OCI-LY3 (cell line): ENCODE data around the gene CCL1.

Experiments used
- H2AFZ ChIP-seq: fragments of 200-600, 300-600 bp; shearing (Covaris generic); 2 replicates; pipeline ENCODE4 v1.6.0; 2014; ENCODE audit warnings: antibody characterized with exemption, low read depth, low read length
- H3K27ac ChIP-seq: fragments of 200-600, 300-600 bp; sonication (generic); 2 replicates; pipeline ENCODE4 v1.5.1; 2014; ENCODE audit warnings: mild to moderate bottlenecking, low read length, moderate library complexity, mixed read lengths
- H3K27me3 ChIP-seq: fragments of 200-600, 300-600 bp; sonication (generic); 2 replicates; pipeline ENCODE4 v1.6.1; 2014; ENCODE audit warnings: low read depth, low read length, mixed read lengths
- H3K36me3 ChIP-seq: fragments of 200-600, 300-600 bp; sonication (generic); replicated peaks from 2 replicates; pipeline ENCODE3; 2014; ENCODE audit warnings: low read depth, low read length, mixed read lengths
- H3K4me1 ChIP-seq: fragments of 300-600, 200-600 bp; sonication (generic); 2 replicates; pipeline ENCODE4 v1.6.1; 2014; ENCODE audit warnings: low read length, mixed read lengths
- H3K4me2 ChIP-seq: fragments of 200-600, 300-600 bp; sonication (generic); 2 replicates; pipeline ENCODE4 v1.6.1; 2014; ENCODE audit warnings: low read length, mixed read lengths
- H3K4me3 ChIP-seq: fragments of 300-600, 200-600 bp; sonication (generic); 2 replicates; pipeline ENCODE4 v1.5.1; 2014; ENCODE audit warnings: antibody characterized with exemption, mild to moderate bottlenecking, low read length, moderate library complexity
- H3K79me2 ChIP-seq: fragments of 300-600, 200-600 bp; shearing (Covaris generic); 2 replicates; pipeline ENCODE4 v1.6.1; 2014; ENCODE audit warnings: mild to moderate bottlenecking, low read length, mixed read lengths
- H3K9ac ChIP-seq: fragments of 300-600, 200-600 bp; shearing (Covaris generic); 2 replicates; pipeline ENCODE4 v1.6.0; 2014; ENCODE audit warnings: mild to moderate bottlenecking, low read length, moderate library complexity
- H3K9me3 ChIP-seq: fragments of 200-600, 300-600 bp; shearing (Covaris generic); 2 replicates; pipeline ENCODE4 v1.6.1; 2014; ENCODE audit warnings: low read length, mixed read lengths; ENCODE audit not compliant: insufficient read depth
- H4K20me1 ChIP-seq: fragments of 200-600, 300-600 bp; sonication (generic); 2 replicates; pipeline ENCODE4 v1.6.1; 2016; ENCODE audit warnings: low read length, mixed read lengths; ENCODE audit not compliant: insufficient read depth
- CTCF ChIP-seq: fragments of 200-600, 300-600 bp; sonication (generic); IDR thresholded peaks from 2 replicates; pipeline ENCODE4 v1.5.1; 2014; ENCODE audit warnings: antibody characterized with exemption, low read length, low read depth
- EZH2phosphoT487 ChIP-seq: fragments of 200-600 bp; shearing (Covaris generic); IDR thresholded peaks from 2 replicates; pipeline ENCODE4 v1.6.1; 2018; ENCODE audit warnings: antibody characterized with exemption, mixed run types, low read depth

CCL1 gene

GRCh38 chr17:34354637-34355036, 8.4 kb downstream of the CCL1 start:
- Histone ChIP-seq H3K36me3 (no peaks in the 10 kb centered on the region), H3K9me3 (no peaks in the 10 kb centered on the region), H4K20me1 (0 out of 2 replicates have a peak, but pooled peaks cover under 1% of the 10 kb centered on the region), H3K9ac (no peak overlapping the region), H3K4me3 (no peak overlapping the region), H2AFZ (no peak overlapping the region), H3K4me2 (no peak overlapping the region), H3K27me3 (peaks cover 55% of the 10 kb centered on the region), H3K27ac (no peak overlapping the region), H3K79me2 (no peaks in the 10 kb centered on the region), H3K4me1 (no peaks in the 10 kb centered on the region)
- TF ChIP-seq EZH2phosphoT487 (no peak), CTCF (no peak)

GRCh38 chr17:34352191-34352590, 10.8 kb downstream of the CCL1 start:
- no peaks in the 10 kb centered on the region for H4K20me1 ChIP-seq
- H3K79me2 ChIP-seq: no peaks in the 10 kb centered on the region
- H3K4me1 ChIP-seq: no peaks in the 10 kb centered on the region
- no peak overlapping the region for H2AFZ ChIP-seq
- no peak overlapping the region for H3K4me2 ChIP-seq
- H3K9me3 ChIP-seq: no peaks in the 10 kb centered on the region
- no peaks in the 10 kb centered on the region for H3K36me3 ChIP-seq
- no peak for TF ChIP-seq EZH2phosphoT487
- no peak for TF ChIP-seq CTCF
- H3K4me3 ChIP-seq: no peak overlapping the region
- no peak overlapping the region for H3K9ac ChIP-seq
- no peak overlapping the region for H3K27ac ChIP-seq
- peaks cover 46% of the 10 kb centered on the region for H3K27me3 ChIP-seq

GRCh38 chr17:34351096-34351495, 11.9 kb downstream of the CCL1 start:
- Histone ChIP-seq H3K4me2 (no peak overlapping the region), H3K4me1 (no peaks in the 10 kb centered on the region), H2AFZ (no peak overlapping the region), H3K9me3 (no peaks in the 10 kb centered on the region), H3K27ac (no peak overlapping the region), H3K36me3 (no peaks in the 10 kb centered on the region), H3K79me2 (no peaks in the 10 kb centered on the region), H3K4me3 (no peak overlapping the region), H4K20me1 (no peaks in the 10 kb centered on the region), H3K27me3 (peaks cover 52% of the 10 kb centered on the region), H3K9ac (no peak overlapping the region)
- TF ChIP-seq EZH2phosphoT487: no peak
- no peak for TF ChIP-seq CTCF

GRCh38 chr17:34349751-34350150, 13.3 kb downstream of the CCL1 start:
- H3K4me2 ChIP-seq: no peak overlapping the region
- H2AFZ ChIP-seq: no peak overlapping the region
- H3K9me3 ChIP-seq: no peaks in the 10 kb centered on the region
- H3K9ac ChIP-seq: no peak overlapping the region
- no peaks in the 10 kb centered on the region for H3K79me2 ChIP-seq
- H3K4me3 ChIP-seq: no peak overlapping the region
- TF ChIP-seq CTCF: no peak
- no peak for TF ChIP-seq EZH2phosphoT487
- no peaks in the 10 kb centered on the region for H3K4me1 ChIP-seq
- H3K27me3 ChIP-seq: peaks cover 52% of the 10 kb centered on the region
- no peaks in the 10 kb centered on the region for H3K36me3 ChIP-seq
- H4K20me1 ChIP-seq: no peaks in the 10 kb centered on the region
- no peak overlapping the region for H3K27ac ChIP-seq
